Thoracic aorta (tissue), 2 donors: ENCODE measurements around the gene MTMR3. TPM values are rescaled to one million over a fixed set of nuclear protein-coding genes. Genes with fewer than 3 reads are reported as not detected.

Experiments used
- ATAC-seq: fragments of 150-250 bp; one replicate; pipeline ENCODE4 v1.8.0; 2017; ENCODE audit warnings: low read depth; ENCODE audit not compliant: insufficient number of reproducible peaks, low FRiP score
- DNase-seq: peaks from one replicate; pipeline ENCODE4 v3.0.0-alpha.2; 2020; ENCODE audit warnings: low spot score
- H3K27ac ChIP-seq, 2 donors: fragments of 200-600 bp; sonication (generic); 1 replicate in 1 of 2; 2 replicates in 1 of 2; pipeline ENCODE4 v1.5.1; 2016; ENCODE audit warnings: mild to moderate bottlenecking in 2 of 2, moderate library complexity in 2 of 2
- H3K27me3 ChIP-seq: fragments of 200-600 bp; sonication (generic); replicated peaks from 2 replicates; pipeline ENCODE4 v1.6.0; 2016; ENCODE audit warnings: mild to moderate bottlenecking; ENCODE audit not compliant: insufficient read depth
- H3K36me3 ChIP-seq: fragments of 200-600 bp; sonication (generic); one replicate; pipeline ENCODE4 v1.5.1; 2016
- H3K4me1 ChIP-seq, 2 donors: fragments of 200-600 bp; sonication (generic); 1 replicate in 1 of 2; 2 replicates in 1 of 2; pipeline versions ENCODE4 v1.5.1 to v1.6.0; 2016; ENCODE audit warnings: low read depth in 2 of 2, mild to moderate bottlenecking in 1 of 2; ENCODE audit not compliant: control insufficient read depth in 1 of 2
- H3K4me3 ChIP-seq: fragments of 200-600 bp; sonication (generic); 2 replicates; pipeline ENCODE4 v1.5.1; 2016; ENCODE audit warnings: mild to moderate bottlenecking
- H3K9me3 ChIP-seq: fragments of 200-600 bp; sonication (generic); 2 replicates; pipeline ENCODE4 v1.5.1; 2016
- total RNA-seq, 2 donors: library from RNA; depleted of rRNA; stranded (reverse); fragments of >200 nt; gene quantifications; one replicate each; pipeline versions ENCODE4 v1.1.0 to v1.2.3, GENCODE V29; 2016
- TF ChIP-seq, protein P1 (sequence below): fragments of 200-600 bp; sonication (generic); IDR thresholded peaks from one replicate; pipeline ENCODE4 v1.5.1; 2019; ENCODE audit warnings: antibody characterized with exemption

The MTMR3 gene
- total RNA-seq, 2 donors from 2014 or later: 33.3 to 61.9 TPM

DNA sequence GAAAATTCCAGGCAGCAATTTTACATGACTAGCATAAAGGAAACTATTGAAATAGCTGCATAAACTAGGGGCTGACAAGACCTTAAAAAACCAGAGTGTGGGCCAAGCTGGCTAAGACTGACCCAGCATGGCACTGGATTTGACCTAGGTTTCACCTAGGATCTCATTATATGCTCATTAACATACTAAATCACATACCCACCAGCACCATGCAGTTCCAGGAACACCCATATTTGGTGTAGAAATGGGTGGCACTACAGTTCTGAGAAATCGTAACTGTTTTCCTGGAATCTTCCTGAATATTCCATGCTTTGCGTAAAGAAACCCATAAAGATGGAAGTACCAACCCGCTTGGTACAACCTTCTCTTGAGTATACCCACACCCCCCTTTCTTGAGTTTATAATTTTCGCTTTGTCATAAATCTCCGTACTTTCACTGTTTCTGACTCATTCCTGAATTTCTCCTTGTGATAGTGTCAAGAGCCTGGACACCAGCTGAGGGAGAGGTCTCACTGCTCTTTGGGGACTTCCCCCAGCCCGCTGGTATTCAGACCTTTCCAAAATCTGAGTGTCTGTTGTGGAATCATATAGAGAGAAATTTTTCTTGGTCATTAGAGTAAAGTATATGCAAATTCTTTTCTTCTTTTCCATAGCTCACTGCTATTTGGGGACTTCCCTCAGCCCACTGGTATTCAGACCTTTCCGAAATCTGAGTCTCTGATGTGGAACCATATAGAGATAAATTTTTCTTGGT lies 55.1 kb downstream of the MTMR3 start:
- Histone ChIP-seq H3K4me3 (no peak overlapping the region), H3K27me3 (no peaks in the 10 kb centered on the region), H3K27ac (no peak overlapping the region), H3K36me3 (no peaks in the 10 kb centered on the region), H3K9me3 (no peaks in the 10 kb centered on the region), H3K4me1 (peaks cover 5 to 7% of the 10 kb centered on the region in 2 donors)
- ATAC-seq (no peak), DNase-seq (no peak)
- TF ChIP-seq, protein P1, sequence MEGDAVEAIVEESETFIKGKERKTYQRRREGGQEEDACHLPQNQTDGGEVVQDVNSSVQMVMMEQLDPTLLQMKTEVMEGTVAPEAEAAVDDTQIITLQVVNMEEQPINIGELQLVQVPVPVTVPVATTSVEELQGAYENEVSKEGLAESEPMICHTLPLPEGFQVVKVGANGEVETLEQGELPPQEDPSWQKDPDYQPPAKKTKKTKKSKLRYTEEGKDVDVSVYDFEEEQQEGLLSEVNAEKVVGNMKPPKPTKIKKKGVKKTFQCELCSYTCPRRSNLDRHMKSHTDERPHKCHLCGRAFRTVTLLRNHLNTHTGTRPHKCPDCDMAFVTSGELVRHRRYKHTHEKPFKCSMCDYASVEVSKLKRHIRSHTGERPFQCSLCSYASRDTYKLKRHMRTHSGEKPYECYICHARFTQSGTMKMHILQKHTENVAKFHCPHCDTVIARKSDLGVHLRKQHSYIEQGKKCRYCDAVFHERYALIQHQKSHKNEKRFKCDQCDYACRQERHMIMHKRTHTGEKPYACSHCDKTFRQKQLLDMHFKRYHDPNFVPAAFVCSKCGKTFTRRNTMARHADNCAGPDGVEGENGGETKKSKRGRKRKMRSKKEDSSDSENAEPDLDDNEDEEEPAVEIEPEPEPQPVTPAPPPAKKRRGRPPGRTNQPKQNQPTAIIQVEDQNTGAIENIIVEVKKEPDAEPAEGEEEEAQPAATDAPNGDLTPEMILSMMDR: no peak

DNA sequence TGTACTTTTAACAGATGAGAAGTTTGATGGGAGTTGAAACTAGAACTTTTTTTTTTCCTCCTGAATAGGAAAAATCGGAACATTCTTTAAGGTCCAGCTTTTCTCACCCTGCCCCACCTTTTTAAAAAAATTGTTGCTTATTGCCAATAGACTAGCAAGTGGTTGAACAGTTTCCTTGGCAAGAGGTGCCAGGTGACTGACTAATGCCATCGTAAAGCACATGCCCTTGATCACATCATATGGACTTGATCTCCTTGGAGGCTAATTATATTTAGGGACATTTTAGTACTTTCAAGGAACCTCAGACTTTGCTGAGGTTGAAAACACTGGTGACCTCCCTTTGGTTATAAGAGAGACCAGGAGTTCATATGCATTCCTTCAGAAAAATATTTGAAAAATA lies 57.6 kb downstream of the MTMR3 start:
- Histone ChIP-seq H3K36me3 (no peaks in the 10 kb centered on the region), H3K9me3 (no peaks in the 10 kb centered on the region), H3K27me3 (no peaks in the 10 kb centered on the region), H3K27ac (no peak overlapping the region), H3K4me3 (no peak overlapping the region), H3K4me1 (peaks cover 10 to 12% of the 10 kb centered on the region in 2 donors)
- TF ChIP-seq, protein P1: no peak
- DNase-seq (no peak), ATAC-seq (no peak)

DNA sequence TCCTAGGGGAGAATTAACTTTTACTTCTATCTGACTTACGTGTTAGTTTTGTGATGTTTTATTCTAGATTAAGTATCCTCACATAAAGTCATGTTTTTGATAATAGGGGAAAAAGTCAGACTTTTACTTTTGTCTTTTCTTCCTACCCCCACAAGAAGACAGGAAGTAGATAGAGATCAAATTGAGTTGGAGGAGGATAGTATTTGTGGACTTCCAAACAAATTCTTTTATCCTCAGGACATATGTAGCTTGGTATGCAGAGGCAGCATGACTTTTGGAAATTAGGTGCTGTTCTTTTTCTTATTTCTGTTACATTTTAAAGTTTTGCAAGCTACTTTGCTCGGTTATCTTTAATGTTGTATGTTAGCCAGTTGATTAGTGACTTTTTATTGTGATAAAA lies 61.4 kb downstream of the MTMR3 start:
- Histone ChIP-seq H3K9me3 (no peaks in the 10 kb centered on the region), H3K4me1 (peaks cover 13 to 43% of the 10 kb centered on the region in 2 donors), H3K36me3 (no peaks in the 10 kb centered on the region), H3K27me3 (no peaks in the 10 kb centered on the region), H3K27ac (no peak overlapping the region), H3K4me3 (no peak overlapping the region)
- DNase-seq (no peak), ATAC-seq (no peak)
- TF ChIP-seq, protein P1: no peak

DNA sequence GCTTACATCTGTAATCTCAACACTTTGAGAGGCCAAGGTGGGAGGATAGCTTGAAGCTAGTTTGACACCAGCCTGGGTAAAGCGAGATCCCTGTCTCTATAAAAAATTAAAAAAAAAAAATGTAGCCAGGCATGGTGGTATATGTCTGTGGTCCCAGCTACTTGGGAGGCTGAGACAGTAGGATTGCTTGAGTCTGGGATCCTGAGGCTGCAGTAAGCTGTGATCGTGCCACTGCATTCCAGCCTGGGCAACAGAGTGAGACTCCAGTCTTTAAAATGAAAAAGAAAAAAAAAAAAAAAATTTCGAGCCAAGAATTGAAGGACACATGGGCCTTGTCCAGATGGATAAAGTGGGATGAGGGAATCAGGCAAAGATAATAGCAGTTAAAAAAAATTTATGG lies 62.5 kb downstream of the MTMR3 start:
- no peak for DNase-seq
- H3K4me1 ChIP-seq: peaks cover 18 to 45% of the 10 kb centered on the region in 2 donors
- H3K4me3 ChIP-seq: no peak overlapping the region
- no peaks in the 10 kb centered on the region for H3K9me3 ChIP-seq
- H3K27ac ChIP-seq: no peak overlapping the region
- TF ChIP-seq, protein P1: no peak
- no peaks in the 10 kb centered on the region for H3K36me3 ChIP-seq
- ATAC-seq: no peak
- H3K27me3 ChIP-seq: no peaks in the 10 kb centered on the region

DNA sequence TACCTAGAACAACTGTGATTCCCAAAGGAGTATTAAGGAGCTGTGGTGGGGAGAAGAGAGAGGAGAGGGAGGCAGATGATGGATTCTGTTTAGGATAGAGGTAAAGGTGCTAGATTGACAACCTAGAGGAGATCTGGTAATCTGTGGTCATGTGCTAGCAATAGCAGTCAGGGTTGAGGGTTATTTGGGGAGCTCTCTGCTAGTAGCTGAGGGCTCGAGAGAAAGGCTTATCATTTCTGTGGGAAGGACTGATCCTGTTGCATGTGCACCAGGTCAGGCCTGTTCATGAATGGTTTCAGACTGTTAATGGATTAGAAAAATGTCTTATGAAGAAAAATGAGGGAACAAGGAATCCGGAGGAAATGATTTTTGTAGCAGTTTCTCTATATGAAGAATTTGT lies 63.2 kb downstream of the MTMR3 start:
- ATAC-seq: no peak
- Histone ChIP-seq H3K4me1 (peaks cover 19 to 43% of the 10 kb centered on the region in 2 donors), H3K36me3 (no peaks in the 10 kb centered on the region), H3K27me3 (no peaks in the 10 kb centered on the region), H3K27ac (no peak overlapping the region), H3K9me3 (no peaks in the 10 kb centered on the region), H3K4me3 (no peak overlapping the region)
- TF ChIP-seq, protein P1: no peak
- DNase-seq: no peak
